C4-2B (cell line): ENCODE measurements around the gene NUP93.

Source experiments
- ZFX ChIP-seq: fragments of 450-650 bp; IDR thresholded peaks from 2 replicates; pipeline ENCODE4 v1.6.1; 2017
- TF ChIP-seq, protein P1 (sequence below): fragments of 450-650 bp; conservative IDR thresholded peaks from 2 replicates; pipeline ENCODE4 v1.5.1; 2017; ENCODE audit warnings: mild to moderate bottlenecking

GRCh38 chr16:56842133-56842532 is 112.2 kb downstream of the NUP93 start:
- TF ChIP-seq, protein P1, sequence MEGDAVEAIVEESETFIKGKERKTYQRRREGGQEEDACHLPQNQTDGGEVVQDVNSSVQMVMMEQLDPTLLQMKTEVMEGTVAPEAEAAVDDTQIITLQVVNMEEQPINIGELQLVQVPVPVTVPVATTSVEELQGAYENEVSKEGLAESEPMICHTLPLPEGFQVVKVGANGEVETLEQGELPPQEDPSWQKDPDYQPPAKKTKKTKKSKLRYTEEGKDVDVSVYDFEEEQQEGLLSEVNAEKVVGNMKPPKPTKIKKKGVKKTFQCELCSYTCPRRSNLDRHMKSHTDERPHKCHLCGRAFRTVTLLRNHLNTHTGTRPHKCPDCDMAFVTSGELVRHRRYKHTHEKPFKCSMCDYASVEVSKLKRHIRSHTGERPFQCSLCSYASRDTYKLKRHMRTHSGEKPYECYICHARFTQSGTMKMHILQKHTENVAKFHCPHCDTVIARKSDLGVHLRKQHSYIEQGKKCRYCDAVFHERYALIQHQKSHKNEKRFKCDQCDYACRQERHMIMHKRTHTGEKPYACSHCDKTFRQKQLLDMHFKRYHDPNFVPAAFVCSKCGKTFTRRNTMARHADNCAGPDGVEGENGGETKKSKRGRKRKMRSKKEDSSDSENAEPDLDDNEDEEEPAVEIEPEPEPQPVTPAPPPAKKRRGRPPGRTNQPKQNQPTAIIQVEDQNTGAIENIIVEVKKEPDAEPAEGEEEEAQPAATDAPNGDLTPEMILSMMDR, result no peak
- no peak for TF ChIP-seq ZFX
